Glutamatergic neuron (in vitro differentiated cells): ENCODE results near the gene RSPO4. TPM values are rescaled to one million over a fixed set of nuclear protein-coding genes. Genes with fewer than 3 reads are reported as not detected.

ENCODE experiments used
- DNase-seq: peaks from one replicate; pipeline ENCODE4 v3.0.0; 2022
- H3K27ac Mint-ChIP-seq: one replicate; pipeline ENCODE4 v1.8.0; 2020; ENCODE audit warnings: mild to moderate bottlenecking, mixed read lengths, inconsistent platforms; ENCODE audit not compliant: unreplicated experiment
- H3K27me3 Mint-ChIP-seq: one replicate; pipeline ENCODE4 v1.8.0; 2020; ENCODE audit warnings: mild to moderate bottlenecking, moderate library complexity, mixed read lengths, inconsistent platforms; ENCODE audit not compliant: unreplicated experiment
- H3K36me3 Mint-ChIP-seq: one replicate; pipeline ENCODE4 v1.8.0; 2020; ENCODE audit warnings: mild to moderate bottlenecking, mixed read lengths, inconsistent platforms; ENCODE audit not compliant: unreplicated experiment
- H3K4me1 Mint-ChIP-seq: one replicate; pipeline ENCODE4 v1.8.0; 2020; ENCODE audit warnings: mild to moderate bottlenecking, low read depth, mixed read lengths, inconsistent platforms; ENCODE audit not compliant: unreplicated experiment
- H3K4me3 Mint-ChIP-seq: one replicate; pipeline ENCODE4 v1.8.0; 2020; ENCODE audit warnings: mild to moderate bottlenecking, mixed read lengths, inconsistent platforms; ENCODE audit not compliant: unreplicated experiment
- H3K9me3 Mint-ChIP-seq: one replicate; pipeline ENCODE4 v1.8.0; 2020; ENCODE audit warnings: mild to moderate bottlenecking, moderate library complexity, mixed read lengths, inconsistent platforms; ENCODE audit not compliant: unreplicated experiment
- CTCF ChIP-seq: fragments of 200-600 bp; sonication (generic); IDR thresholded peaks from one replicate; pipeline ENCODE4 v1.5.0; 2021; ENCODE audit not compliant: partially characterized antibody, unreplicated experiment
- total RNA-seq: library from RNA; stranded (reverse); fragmentation: NEBNext Ultra II Directional; extraction: Animal tissue kit (Norgen Biotek cat#: 25700); gene quantifications from one replicate; pipeline ENCODE4 v1.2.1, GENCODE V29; 2021; ENCODE audit not compliant: unreplicated experiment

The RSPO4 gene
- total RNA-seq, 1 donor from 2014 or later: 0.86 TPM

- no peak for DNase-seq
- Mint-ChIP-seq H3K4me3 (no peak overlapping the region), H3K36me3 (no peaks in the 10 kb centered on the region), H3K27me3 (peaks cover 7% of the 10 kb centered on the region), H3K4me1 (peaks cover 21% of the 10 kb centered on the region), H3K9me3 (peaks cover 6% of the 10 kb centered on the region), H3K27ac (peak overlapping the region; percentile 87)
- no peak for TF ChIP-seq CTCF
Observed at GRCh38 chr20:952196-952795, 49.8 kb downstream of the RSPO4 start.

- Mint-ChIP-seq H3K4me1 (peaks cover 21% of the 10 kb centered on the region), H3K9me3 (peaks cover 6% of the 10 kb centered on the region), H3K36me3 (no peaks in the 10 kb centered on the region), H3K27ac (peak overlapping the region; percentile 87), H3K4me3 (peak overlapping the region; percentile 1), H3K27me3 (peaks cover 7% of the 10 kb centered on the region)
- peak; percentile 76 for DNase-seq
- no peak for TF ChIP-seq CTCF
Observed at GRCh38 chr20:951384-952169, 50.5 kb downstream of the RSPO4 start.

GRCh38 chr20:949717-950116 is 52.4 kb downstream of the RSPO4 start:
- Mint-ChIP-seq H3K4me3 (no peak overlapping the region), H3K27ac (no peak overlapping the region), H3K36me3 (no peaks in the 10 kb centered on the region), H3K9me3 (peaks cover 5% of the 10 kb centered on the region), H3K4me1 (peaks cover 19% of the 10 kb centered on the region), H3K27me3 (peaks cover 6% of the 10 kb centered on the region)
- DNase-seq: no peak
- TF ChIP-seq CTCF: no peak

GRCh38 chr20:946826-947225 is 55.3 kb downstream of the RSPO4 start:
- H3K9me3 Mint-ChIP-seq: peaks cover 5% of the 10 kb centered on the region
- no peak overlapping the region for H3K27ac Mint-ChIP-seq
- no peak for DNase-seq
- H3K4me1 Mint-ChIP-seq: peaks cover 10% of the 10 kb centered on the region
- H3K4me3 Mint-ChIP-seq: no peak overlapping the region
- no peak for TF ChIP-seq CTCF
- H3K27me3 Mint-ChIP-seq: peaks cover 5% of the 10 kb centered on the region
- no peaks in the 10 kb centered on the region for H3K36me3 Mint-ChIP-seq

- no peak for DNase-seq
- no peak overlapping the region for H3K4me3 Mint-ChIP-seq
- H3K27me3 Mint-ChIP-seq: peaks cover 6% of the 10 kb centered on the region
- H3K9me3 Mint-ChIP-seq: peaks cover 2% of the 10 kb centered on the region
- no peak for TF ChIP-seq CTCF
- H3K4me1 Mint-ChIP-seq: peaks cover 4% of the 10 kb centered on the region
- H3K36me3 Mint-ChIP-seq: no peaks in the 10 kb centered on the region
- no peak overlapping the region for H3K27ac Mint-ChIP-seq
Observed at GRCh38 chr20:945841-946240, 56.3 kb downstream of the RSPO4 start.
